GM19043 (cell line): ENCODE data around the gene STUM.
A peak's percentile ranks its signal among the peaks of the same experiment; 100 is the strongest.

Experiments used
- ATAC-seq: cut with Tn5 transposase; IDR thresholded peaks from one replicate; pipeline ENCODE4 v1.9.1; 2021; ENCODE audit warnings: low read depth; ENCODE audit not compliant: unreplicated experiment

Gene STUM

DNA sequence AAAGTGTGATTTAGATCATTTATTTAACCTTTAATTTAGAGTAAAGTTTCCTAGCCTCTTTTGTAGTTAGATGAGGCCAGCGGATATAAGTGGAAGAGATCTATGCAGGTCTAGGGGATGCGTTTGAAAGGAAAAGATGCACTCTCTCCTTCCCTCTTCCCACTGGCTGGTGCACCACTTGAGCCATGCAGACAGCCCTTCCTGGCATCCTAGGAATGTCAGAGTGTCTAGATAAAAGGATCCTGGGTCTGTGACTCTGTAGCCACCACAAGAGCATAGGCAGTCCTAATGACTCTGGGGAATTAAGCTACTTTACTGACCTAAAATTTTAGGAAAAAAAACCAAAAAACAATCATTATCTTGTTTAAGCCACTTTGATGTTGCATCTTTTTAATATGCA lies 16.0 kb upstream of the STUM start:
- ATAC-seq: no peak

DNA sequence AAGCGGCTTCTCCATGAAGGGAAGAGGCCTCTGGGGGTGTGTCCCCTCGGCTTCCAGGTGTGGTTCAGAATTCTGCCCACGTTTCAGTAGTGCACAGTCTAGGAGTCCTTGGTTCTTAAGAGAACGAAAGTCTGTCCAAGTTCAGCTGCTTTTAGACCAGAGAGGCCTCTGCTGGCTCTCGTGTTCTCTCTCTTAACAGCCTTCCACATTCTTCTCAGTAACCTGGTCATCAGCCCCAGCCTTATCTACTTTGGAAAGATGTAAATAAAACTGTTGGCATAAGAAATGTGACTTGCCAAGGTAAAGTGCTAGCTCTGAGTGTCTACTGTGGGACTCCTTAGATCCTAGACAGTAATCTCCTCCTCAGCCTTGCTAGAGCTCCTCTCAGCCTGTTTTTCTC lies 15.3 kb upstream of the STUM start:
- no peak for ATAC-seq

DNA sequence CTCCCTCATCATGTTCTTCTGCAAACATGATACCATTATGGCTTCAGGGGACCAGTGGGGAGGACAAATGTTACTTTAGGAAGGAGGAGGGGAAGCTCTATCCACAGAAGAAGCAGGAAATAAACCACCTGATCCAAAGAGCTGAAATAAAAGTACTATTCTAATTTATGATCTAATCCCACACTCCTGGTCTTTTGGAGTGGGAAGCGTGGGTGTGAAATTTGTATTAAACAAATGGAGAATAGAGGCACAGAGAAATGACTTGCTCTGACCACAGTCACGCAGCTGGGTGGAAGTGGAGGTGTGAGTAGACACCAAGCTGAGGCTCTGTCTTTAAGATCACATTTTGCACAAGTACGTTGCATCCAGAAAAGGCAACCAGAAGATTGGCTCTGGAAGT lies 14.5 kb upstream of the STUM start:
- ATAC-seq: no peak

DNA sequence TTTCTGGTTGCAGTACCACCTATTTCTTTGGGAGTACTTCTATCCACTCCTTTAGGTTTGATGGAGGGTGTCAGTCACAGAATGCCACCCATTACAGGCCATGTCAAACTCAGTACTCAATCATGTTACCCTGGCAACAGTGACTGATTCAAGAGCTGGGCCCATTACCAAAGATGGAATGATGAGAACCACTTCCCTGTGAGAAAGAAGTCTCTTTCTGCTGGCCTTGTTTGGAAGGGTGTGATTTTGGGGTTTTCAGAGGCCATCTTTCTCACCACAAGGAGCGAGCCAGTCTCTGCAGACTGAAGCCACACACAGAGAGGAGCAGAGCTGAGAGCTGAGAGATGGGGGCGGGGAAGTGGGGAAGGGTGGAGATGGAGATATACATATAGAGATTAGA lies 13.9 kb upstream of the STUM start:
- ATAC-seq: no peak

DNA sequence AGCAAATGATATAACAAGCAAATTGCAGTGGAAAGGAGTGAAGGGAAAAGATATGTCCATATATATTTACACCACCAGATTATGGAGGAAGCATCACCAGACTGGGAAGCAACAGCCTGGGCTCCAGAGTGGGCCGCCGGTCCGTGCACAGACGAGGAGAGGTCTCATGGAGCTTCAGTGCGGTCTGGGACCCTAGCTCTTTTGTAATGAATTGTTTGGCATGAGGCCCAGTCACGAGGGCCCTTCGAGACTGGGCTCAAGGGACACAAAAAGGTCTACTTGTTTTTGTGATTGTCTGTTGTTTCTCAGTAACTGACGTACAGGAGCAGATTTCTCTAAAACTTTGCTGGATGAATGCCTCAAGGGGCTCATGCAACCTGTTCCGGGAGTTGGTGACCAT lies 12.9 kb upstream of the STUM start:
- ATAC-seq: no peak

DNA sequence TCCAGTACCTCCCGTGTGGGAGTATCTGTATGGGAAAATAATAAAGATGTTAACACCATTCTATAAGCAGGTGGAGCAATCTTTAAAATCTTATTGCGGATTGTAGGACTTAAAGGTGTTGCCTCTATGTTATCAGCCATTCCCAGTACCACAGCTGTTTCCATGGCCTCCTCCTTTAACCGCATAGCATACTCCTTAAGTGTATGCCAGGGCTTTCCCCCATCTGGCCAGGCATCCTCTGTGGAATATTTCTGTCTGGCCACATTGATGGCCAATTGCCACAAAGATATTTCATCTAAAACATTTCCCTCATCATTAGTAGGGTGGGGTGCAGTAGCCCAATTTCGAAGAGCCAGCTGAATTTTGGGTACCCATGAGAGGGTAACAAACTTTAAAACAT lies 7.3 kb upstream of the STUM start:
- no peak for ATAC-seq

DNA sequence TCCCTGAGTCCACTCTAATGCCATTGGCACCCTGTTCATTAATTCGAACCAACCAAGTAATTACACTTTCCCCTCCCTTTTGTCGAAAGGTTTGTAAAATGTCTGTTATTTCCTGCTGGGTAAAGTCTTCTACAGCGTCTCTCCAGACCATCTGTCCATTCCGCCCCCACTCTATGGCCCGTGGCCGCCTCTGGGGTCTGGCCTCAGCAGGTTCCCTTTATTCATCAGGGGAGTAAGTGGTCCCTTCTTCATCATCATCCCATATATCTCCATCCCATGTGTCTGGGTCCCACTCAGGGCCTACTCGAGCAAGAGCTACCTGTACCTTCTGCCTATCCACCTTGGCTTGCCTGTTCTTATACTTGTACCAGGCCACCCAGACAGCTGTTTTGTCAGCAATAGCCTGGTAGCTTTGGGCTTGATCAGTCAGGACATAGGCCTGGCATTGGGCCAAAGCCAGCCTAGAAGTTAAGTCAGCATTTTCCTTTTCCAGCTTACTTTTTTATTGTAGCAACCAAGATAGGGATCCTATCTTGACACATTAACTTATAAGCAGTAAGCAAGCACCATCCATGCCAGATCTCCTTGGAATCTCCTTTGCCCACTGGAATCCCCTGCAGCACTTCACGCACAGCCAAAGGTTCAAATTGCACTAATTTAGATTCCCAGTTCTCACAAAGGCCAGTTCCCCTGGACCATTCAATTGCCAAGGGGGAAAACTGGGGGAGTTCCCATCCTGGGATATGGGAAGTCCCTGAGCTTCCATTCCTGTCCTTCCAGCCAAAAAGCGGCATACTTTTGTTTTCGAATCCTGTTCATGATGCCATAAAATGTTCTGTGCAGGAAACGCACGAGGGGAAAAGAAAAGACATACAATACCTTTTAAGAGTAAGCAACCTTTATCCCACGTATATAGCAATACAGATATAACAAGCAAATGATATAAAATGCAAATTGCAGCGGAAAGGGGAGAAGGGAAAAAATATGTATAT lies 6.6 kb upstream of the STUM start:
- ATAC-seq: no peak

DNA sequence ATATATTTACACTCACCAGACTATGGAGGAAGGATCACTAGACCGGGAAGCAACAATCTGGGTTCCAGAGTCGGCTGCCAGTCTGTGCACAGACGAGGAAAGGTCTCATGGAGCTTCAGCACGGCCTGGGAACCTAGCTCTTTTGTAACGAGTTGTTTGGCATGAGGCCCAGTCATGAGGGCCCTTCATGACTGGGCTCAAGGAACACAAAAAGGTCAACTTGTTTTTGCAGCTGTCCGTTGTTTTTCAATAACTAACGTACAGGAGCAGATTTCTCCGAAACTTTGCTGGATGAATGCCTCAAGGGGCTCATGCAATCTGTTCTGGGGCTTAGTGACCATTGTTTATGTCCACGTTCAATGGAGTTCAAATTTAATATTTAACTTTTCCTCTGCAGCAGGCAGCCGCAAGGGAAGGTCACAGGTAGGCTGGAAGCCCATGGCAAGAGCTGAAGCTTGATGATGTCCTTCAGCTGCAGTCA lies 5.9 kb upstream of the STUM start:
- no peak for ATAC-seq

DNA sequence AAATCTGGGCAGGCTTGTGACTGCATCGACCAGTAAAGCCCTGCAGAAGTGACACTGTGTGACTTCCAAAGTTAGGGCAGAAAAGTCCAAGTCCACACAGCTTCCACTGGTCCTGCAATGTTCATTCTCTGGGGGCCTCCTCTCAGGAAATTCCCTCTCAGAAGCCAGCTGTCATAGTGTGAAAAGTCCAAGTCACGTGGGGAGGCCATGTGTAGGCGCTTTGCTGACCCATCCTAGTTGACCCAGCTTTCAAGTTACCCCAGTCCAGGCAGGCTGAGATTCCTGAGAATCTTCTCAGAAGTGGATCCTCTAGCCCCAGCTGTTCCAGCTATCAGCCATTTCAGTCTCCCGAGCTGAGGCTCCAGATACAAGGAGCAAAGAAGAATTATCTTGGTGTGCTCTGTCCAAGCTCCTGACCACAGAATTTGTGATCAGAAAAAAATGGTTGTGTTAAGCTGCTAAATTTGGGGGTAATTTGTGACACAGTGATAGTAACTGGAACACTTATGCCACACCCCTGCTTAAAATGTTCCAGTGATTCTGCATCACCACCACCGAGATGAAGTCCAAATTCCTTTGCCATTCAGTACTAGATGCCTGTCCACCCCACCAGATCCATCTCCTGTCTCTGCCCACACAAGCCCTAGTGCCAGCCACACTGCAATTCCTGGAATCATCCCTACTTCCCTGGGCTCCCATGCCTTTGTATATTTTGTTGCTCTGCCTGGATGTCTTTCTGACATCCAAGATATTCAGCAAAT lies 2.5 kb upstream of the STUM start:
- ATAC-seq: no peak

DNA sequence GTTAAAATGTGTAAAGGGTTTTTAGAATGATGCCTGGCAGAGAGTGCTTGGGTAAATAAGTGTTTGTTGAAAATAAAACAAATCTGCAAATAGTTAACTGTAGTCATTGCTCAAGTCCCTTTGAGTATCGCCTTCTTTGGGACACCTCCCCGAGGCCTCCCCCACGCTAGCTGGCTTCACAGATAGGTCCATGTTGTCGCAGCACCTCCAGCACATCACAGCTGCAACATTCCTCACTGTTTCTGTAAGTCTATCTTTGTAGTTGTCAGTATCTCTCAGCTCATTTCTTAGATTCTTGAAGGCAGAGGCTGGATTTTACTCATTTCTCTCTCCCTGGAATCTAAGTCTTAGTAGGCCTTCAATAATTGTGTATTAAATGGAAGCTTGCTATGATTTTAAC lies 1.6 kb upstream of the STUM start:
- ATAC-seq: no peak

DNA sequence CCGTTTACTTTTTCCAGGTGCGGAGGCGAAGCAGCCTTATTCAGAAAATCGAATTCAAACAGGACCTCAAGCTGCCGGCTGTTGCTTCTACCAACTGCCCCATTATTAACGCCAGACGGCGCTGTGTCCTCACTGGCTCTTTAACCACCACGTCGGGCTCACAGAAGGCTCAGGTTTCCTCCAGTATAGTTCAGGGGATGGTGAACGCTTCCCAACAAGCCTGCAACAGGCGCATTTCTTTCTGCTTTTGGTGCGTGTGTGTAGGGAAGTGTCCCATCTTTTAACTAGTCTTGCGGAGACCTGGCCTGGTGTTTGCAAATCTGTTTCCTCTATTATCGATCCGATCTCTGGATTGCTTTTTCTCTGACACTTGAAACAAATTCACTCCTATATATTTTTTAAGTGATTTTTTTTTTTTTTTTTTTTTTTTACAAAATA lies 791 bp upstream of the STUM start:
- peak; percentile 59 for ATAC-seq

DNA sequence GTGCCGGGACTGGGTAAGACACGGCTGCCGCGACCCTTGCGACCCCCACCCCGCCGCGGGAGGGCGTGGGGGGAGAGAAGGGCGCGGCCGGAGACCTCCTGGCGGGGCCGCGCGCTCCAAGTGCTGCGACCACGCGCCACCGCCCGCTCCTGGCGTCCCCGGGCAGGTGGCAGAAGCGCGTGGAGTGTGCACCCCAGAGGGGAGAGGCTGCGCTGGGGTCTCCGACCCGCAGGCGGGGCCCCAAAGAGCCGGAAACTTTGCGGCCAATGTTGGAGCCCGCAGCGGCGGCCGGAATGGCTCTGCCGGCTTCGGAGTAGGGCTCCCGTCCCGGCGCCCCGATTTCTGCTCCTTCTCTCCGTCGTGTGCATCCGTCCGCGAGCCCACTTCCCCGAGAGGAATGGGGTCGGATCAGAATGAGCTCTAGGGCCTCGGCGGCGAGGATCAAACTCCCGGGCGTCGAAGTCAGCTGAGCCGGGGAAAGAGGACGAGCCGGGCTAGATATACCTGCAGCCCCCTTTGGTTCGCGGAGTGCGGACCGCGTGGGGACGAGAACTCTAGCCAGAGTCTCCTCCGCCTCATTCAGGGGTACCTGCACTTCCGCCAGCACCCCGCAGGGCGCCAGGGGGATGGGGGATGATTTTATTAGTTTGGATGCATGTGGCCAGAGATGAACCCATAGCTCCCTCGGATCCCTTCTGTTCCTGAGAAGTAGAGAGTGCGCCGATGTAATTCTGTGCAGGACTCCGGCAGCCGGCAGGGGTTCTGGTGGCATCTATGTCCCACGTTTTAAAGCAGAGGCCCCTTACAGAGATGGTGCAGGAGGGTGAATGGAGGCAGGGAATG lies 751 bp downstream of the STUM start:
- no peak for ATAC-seq

DNA sequence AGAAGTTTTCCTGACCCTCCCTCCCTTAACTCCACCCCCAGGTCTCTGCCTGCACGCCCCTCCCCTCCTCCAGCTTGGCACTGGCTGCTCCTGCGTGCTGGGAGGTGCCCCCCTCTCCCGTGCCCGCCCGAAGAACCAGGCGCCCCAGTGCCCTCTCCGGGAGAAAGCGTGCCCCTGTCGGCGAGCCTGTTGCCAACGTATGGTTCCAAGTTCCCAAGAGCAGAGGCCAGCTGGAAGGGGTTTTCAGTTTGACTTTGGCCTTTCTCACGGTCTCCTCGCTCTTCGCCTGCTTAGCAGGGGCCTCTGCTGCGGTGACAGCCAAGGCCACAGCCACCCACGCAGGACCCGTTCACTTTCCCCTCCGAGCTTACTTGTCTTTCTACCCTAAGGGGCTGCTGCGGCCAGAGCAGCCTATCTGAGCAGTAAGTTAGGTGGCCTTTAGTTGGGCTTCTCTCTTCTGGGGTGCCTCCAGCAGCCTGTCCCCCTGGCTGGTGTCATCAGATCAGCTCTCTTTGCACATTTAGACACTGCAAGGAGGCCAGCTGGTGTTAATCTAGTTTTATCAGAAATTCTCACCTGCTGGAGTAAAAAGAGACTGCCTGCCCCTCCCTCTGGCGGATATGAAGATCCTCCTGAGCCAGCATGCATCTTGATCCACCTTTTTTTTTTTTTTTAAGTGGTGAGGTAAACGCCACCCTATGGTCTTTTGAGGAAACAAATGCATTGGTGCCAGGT lies 1.5 kb downstream of the STUM start:
- ATAC-seq: no peak

DNA sequence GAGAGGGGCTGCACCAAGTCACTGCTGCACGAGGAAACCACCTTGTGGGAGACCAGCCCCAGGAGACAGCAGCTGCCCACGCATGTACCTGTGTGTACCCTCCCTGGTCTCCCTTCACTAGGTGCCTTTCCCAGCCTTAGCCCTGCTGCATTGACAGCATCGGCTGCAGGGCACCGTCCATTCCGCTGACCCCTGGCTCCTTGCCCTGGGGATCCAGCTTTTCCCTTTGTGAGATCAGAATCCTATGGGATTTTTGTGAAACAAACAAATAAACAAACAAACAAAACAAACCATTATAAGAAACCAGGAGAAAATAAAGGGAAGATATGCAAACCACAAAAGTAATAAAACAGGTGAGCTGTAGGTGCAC lies 2.1 kb downstream of the STUM start:
- no peak for ATAC-seq

DNA sequence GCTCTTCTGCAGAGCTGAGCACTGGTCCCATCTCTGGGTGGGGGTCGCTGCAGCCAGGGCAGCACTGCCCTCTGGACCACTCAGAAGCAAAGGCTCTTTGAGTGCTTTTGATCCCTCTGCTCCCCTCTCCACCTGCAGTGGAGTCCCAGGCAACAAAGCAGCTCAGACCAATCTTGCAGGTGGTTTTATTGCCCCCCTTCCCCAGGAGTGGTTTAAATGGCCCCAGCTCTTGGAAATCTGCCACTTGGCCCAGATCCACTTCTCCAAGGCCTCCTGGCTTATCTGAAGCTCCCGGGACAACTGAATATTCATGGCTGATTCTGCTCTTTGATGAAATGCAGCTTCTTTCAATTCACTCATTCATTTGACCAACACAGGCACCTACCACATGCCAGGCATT lies 2.7 kb downstream of the STUM start:
- ATAC-seq: no peak

DNA sequence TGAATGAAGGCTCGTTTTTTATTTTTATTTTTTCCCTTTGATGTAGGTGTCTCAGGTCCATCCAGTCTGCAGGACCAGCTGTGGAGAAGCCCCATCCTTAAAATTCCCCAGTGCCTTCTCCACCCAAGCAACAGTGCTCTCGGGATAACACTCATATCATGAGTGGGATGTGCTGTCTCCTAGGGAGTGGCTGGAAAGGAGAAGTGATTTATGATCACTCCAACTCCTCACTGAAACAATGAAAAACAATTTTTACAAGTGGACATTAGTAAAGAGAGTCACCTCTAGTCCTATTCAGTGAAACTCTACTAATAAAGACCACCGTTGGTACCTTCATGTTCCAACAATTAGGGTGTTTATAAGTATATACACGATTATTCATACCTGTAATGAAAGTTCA lies 3.5 kb downstream of the STUM start:
- ATAC-seq: no peak

DNA sequence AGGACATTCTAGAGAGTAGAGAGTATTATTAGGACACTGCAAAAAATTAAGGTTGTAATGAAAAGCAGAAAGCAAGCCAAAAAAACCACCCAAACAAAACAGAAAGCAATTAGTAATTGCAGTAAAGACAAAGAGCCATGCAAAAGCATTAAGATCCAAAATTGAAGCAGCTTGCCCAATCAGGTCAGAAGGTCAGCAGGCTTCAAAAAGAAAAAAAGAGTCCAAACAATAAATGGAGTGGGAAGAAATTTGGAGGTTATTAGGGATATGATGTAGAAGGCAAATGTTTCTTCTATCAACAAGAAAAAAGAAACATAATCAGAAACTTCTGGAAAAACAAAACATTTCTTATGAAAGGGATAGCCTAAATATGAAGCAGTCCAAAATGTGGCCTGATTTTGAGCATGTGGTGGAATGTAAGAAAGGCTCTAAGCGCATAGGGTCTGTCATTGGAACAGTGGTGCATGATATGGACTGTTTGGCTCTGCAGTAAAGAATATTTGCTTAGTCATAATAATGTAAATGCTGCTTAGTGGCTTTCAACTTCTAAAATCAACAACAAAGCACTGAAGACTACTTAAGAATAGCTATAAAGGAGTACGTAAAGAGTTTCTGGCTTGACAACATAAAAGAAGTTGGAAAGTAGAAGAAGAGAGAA lies 4.8 kb downstream of the STUM start:
- no peak for ATAC-seq

DNA sequence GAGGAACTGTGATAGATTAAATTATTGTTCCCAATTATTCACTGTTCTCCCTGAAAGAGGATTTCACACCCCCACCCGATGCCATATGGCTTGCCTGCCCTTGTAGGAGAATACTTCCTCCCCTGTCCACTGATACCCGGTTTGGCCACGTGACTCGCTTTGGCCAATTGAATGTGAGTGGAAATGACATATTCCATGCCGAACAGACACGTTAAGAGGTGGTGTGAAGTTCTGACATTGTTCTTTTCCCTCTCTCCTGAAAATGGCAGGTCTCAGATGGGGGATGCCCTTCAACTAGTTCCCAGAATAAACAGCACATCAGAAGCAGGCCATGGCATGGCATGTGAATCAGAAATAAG lies 5.3 kb downstream of the STUM start:
- no peak for ATAC-seq

DNA sequence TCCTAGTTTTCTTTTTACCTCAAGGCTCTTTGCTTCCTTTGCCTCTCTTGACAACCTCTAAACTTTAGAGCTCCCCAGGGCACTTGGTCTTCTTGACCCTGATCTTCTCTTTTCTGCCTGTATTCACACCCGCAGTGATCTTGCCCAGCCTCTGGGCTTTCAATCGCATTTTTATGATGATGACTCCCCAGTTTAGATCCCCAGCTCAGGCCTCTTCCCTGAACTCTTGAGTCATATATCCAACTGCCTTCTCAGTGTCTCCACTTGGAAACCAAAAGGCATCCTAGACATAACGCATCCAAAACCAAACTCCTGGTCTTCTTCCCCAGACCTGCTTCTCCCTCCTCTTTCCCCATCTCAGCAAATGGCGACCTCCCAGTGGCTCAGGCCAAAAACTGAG lies 6.5 kb downstream of the STUM start:
- ATAC-seq: no peak

DNA sequence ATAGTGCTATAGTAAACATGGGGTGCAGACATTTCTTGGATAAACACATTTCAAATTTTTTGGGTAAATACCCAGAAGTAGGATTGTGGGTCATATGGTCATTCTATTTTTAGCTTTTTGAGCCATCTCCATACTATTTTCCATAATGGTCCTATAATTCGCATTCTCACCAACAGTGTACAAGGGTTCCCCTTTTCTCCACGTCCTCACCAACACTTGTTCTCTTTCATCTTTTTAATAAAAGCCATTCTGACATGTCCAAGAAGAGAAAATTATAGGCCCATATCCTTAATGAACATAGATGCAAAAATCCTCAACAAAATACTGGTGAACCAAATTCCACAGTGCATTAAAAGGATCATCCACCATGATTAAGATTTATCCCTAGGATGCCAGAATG lies 8.9 kb downstream of the STUM start:
- no peak for ATAC-seq
